ENCODE results near the gene ARHGAP6.

The ARHGAP6 gene

DNA sequence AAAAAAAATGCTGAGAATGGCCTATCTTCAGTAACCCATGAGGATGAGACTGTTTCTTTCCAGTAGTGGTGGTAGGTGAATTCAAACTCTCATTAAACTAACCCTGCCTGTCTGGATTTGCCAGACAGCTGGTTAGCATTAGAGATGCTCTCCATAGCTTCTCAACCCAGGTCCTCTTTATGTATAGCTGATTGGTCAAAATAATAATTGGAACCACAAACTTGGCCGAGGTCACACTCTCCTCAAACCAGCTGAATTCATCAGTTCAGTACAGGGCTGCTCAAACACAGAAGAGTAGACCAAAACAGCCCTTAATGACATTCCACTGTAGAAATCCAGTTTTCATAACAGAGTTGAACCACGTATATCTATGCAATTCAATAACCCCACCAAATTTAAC lies 469.2 kb downstream of the ARHGAP6 start:
- no peak for TF ChIP-seq Cebpa-rat (IDR thresholded peaks at IDR 0.05)
- H3K4me2 ChIP-seq, result no peak overlapping the region
- no peaks in the 10 kb centered on the region for H3K9me3 ChIP-seq
- H3K4me1 ChIP-seq, result no peaks in the 10 kb centered on the region
- H4K20me1 ChIP-seq, result no peaks in the 10 kb centered on the region
- H3K36me3 ChIP-seq, result no peaks in the 10 kb centered on the region
- no peak overlapping the region for H3K4me3 ChIP-seq
- peaks cover 93% of the 10 kb centered on the region for H3K27me3 ChIP-seq
- H3K27ac ChIP-seq, result no peak overlapping the region
- H3K9ac ChIP-seq, result no peak overlapping the region

GRCh38 chrX:11193035-11193469 lies 472.7 kb downstream of the ARHGAP6 start:
- no peaks in the 10 kb centered on the region for H3K4me1 ChIP-seq
- H3K27ac ChIP-seq, result no peak overlapping the region
- no peak for TF ChIP-seq Cebpa-rat (IDR thresholded peaks at IDR 0.05)
- no peaks in the 10 kb centered on the region for H3K36me3 ChIP-seq
- peaks cover 91% of the 10 kb centered on the region for H3K27me3 ChIP-seq
- no peak overlapping the region for H3K9ac ChIP-seq
- no peaks in the 10 kb centered on the region for H3K9me3 ChIP-seq
- H4K20me1 ChIP-seq, result no peaks in the 10 kb centered on the region
- no peak overlapping the region for H3K4me3 ChIP-seq
- H3K4me2 ChIP-seq, result no peak overlapping the region

- Histone ChIP-seq H3K4me2 (no peak overlapping the region), H4K20me1 (no peaks in the 10 kb centered on the region), H3K36me3 (no peaks in the 10 kb centered on the region), H3K9me3 (no peaks in the 10 kb centered on the region), H3K4me3 (no peak overlapping the region), H3K27ac (no peak overlapping the region), H3K4me1 (no peaks in the 10 kb centered on the region), H3K27me3 (peaks cover 94% of the 10 kb centered on the region), H3K9ac (no peak overlapping the region)
- no peak for TF ChIP-seq Cebpa-rat (IDR thresholded peaks at IDR 0.05)
Observed at GRCh38 chrX:11190745-11191510, 474.8 kb downstream of the ARHGAP6 start.

- Histone ChIP-seq H3K9ac (no peak overlapping the region), H3K4me2 (no peak overlapping the region), H3K27ac (no peak overlapping the region), H4K20me1 (no peaks in the 10 kb centered on the region), H3K4me3 (no peak overlapping the region), H3K36me3 (no peaks in the 10 kb centered on the region), H3K4me1 (no peaks in the 10 kb centered on the region), H3K9me3 (no peaks in the 10 kb centered on the region), H3K27me3 (peaks cover 91% of the 10 kb centered on the region)
- TF ChIP-seq Cebpa-rat (IDR thresholded peaks at IDR 0.05), result no peak
Observed at GRCh38 chrX:11189097-11189496, 476.6 kb downstream of the ARHGAP6 start.

- H3K4me2 ChIP-seq, result no peak overlapping the region
- TF ChIP-seq Cebpa-rat (IDR thresholded peaks at IDR 0.05), result no peak
Observed at GRCh38 chrX:11188664-11189063, 477.1 kb downstream of the ARHGAP6 start.

GRCh38 chrX:11187001-11187400 lies 478.7 kb downstream of the ARHGAP6 start:
- H3K9ac ChIP-seq, result no peak overlapping the region
- no peak for TF ChIP-seq Cebpa-rat (IDR thresholded peaks at IDR 0.05)
- no peaks in the 10 kb centered on the region for H3K36me3 ChIP-seq
- H4K20me1 ChIP-seq, result no peaks in the 10 kb centered on the region
- H3K4me1 ChIP-seq, result no peaks in the 10 kb centered on the region
- H3K4me2 ChIP-seq, result no peak overlapping the region
- peaks cover 90% of the 10 kb centered on the region for H3K27me3 ChIP-seq
- no peak overlapping the region for H3K4me3 ChIP-seq
- H3K27ac ChIP-seq, result no peak overlapping the region
- no peaks in the 10 kb centered on the region for H3K9me3 ChIP-seq

More at GRCh38 chrX:11188664-11189063, 477.1 kb downstream of the ARHGAP6 start:
- Histone ChIP-seq H3K4me1 (no peaks in the 10 kb centered on the region), H3K36me3 (no peaks in the 10 kb centered on the region), H3K4me3 (no peak overlapping the region), H3K27me3 (peaks cover 92% of the 10 kb centered on the region), H3K9me3 (no peaks in the 10 kb centered on the region), H3K27ac (no peak overlapping the region), H4K20me1 (no peaks in the 10 kb centered on the region), H3K9ac (no peak overlapping the region)

- H3K36me3 ChIP-seq, result no peaks in the 10 kb centered on the region
- H3K4me3 ChIP-seq, result no peak overlapping the region
- TF ChIP-seq Cebpa-rat (IDR thresholded peaks at IDR 0.05), result no peak
- H3K27me3 ChIP-seq, result peaks cover 88% of the 10 kb centered on the region
- no peaks in the 10 kb centered on the region for H3K9me3 ChIP-seq
- H3K4me2 ChIP-seq, result no peak overlapping the region
- H3K27ac ChIP-seq, result no peak overlapping the region
- H4K20me1 ChIP-seq, result no peaks in the 10 kb centered on the region
- no peak overlapping the region for H3K9ac ChIP-seq
- H3K4me1 ChIP-seq, result no peaks in the 10 kb centered on the region
Observed at GRCh38 chrX:11185861-11186260, 479.9 kb downstream of the ARHGAP6 start.

- Histone ChIP-seq H3K4me2 (no peak overlapping the region), H3K27ac (no peak overlapping the region)
- TF ChIP-seq Cebpa-rat (IDR thresholded peaks at IDR 0.05), result no peak
Observed at GRCh38 chrX:11180571-11180970, 485.1 kb downstream of the ARHGAP6 start.

DNA sequence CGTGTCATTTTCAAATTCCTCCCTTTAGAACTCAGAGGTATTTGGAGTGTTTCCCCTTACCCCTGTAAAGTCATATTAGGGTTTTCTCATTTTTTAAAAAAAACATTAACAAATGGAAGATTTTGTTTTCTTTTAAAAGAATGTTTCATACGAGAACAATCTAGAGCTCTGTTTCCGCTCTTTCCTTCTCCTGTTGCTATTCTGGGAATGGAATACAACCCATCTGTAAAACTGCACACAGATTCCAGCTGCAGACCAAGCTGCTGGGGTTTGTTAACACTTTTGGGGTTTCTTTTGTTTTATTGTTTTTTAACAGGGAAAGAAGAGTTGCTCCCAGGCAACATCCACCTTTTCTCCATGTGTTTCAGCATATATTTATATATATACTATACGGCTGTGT lies 493.3 kb downstream of the ARHGAP6 start:
- peaks cover 92% of the 10 kb centered on the region for H3K27me3 ChIP-seq
- no peaks in the 10 kb centered on the region for H3K4me1 ChIP-seq
- H3K27ac ChIP-seq, result no peak overlapping the region
- no peak overlapping the region for H3K4me2 ChIP-seq
- no peak overlapping the region for H3K4me3 ChIP-seq
- no peaks in the 10 kb centered on the region for H3K36me3 ChIP-seq
- H4K20me1 ChIP-seq, result no peaks in the 10 kb centered on the region
- no peak overlapping the region for H3K9ac ChIP-seq
- TF ChIP-seq Cebpa-rat (IDR thresholded peaks at IDR 0.05), result no peak
- H3K9me3 ChIP-seq, result no peaks in the 10 kb centered on the region

More at GRCh38 chrX:11180571-11180970, 485.1 kb downstream of the ARHGAP6 start:
- no peaks in the 10 kb centered on the region for H3K36me3 ChIP-seq
- peaks cover 86% of the 10 kb centered on the region for H3K27me3 ChIP-seq
- H3K9ac ChIP-seq, result no peak overlapping the region
- H3K9me3 ChIP-seq, result no peaks in the 10 kb centered on the region
- H3K4me3 ChIP-seq, result no peak overlapping the region
- no peaks in the 10 kb centered on the region for H4K20me1 ChIP-seq
- no peaks in the 10 kb centered on the region for H3K4me1 ChIP-seq

GRCh38 chrX:11171956-11172355 lies 493.8 kb downstream of the ARHGAP6 start:
- TF ChIP-seq Cebpa-rat (IDR thresholded peaks at IDR 0.05), result no peak
- H3K9me3 ChIP-seq, result no peaks in the 10 kb centered on the region
- no peaks in the 10 kb centered on the region for H3K36me3 ChIP-seq
- H3K9ac ChIP-seq, result no peak overlapping the region
- peaks cover 94% of the 10 kb centered on the region for H3K27me3 ChIP-seq
- H3K4me1 ChIP-seq, result no peaks in the 10 kb centered on the region
- H3K27ac ChIP-seq, result no peak overlapping the region
- H3K4me3 ChIP-seq, result no peak overlapping the region
- no peaks in the 10 kb centered on the region for H4K20me1 ChIP-seq
- H3K4me2 ChIP-seq, result no peak overlapping the region

Data from BLaER1 (cell line).